HK-2 (cell line): ENCODE data around the gene NME5.
"Not testable (repeated sequence)": the region's sequence is repeated elsewhere in the genome, so short reads cannot be mapped to it uniquely, and the experiment has no call there.

ENCODE experiments used
- DNase-seq: peaks from one replicate; pipeline ENCODE4 v3.0.0-alpha.2; 2018; ENCODE audit not compliant: unreplicated experiment

NME5 gene

GRCh38 chr5:138078006-138078643, 61.1 kb downstream of the NME5 start:
- DNase-seq, result no peak

DNA sequence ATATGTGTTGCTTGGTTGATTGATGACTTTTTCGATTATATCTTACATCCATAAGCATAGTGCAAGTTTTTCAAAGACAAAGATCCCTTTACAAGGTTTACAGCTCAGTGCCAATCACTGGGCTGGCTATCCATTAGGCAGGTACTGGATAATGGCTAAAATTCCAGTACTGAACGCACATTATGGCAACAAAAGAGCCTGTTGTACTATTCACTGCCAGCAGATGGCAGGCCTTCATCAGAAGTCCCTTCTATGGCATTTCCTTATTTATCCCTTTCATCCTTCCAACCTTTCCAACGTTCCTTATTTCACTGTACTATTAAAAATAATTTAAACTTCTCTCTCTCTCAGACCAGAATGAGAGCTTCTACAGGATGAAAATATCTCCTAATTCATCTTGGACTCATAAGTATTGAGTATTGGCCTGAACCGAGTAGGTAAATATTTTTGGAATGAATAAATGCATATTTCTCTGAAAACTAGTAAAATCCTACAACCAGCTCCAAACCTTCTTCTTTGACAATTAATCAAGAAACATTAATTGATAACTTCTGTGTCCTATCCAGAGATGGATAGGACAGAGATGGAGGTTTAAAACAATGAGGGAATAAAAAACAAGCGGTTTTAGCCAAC, 62.0 kb downstream of the NME5 start:
- DNase-seq, result peak; percentile 8

DNA sequence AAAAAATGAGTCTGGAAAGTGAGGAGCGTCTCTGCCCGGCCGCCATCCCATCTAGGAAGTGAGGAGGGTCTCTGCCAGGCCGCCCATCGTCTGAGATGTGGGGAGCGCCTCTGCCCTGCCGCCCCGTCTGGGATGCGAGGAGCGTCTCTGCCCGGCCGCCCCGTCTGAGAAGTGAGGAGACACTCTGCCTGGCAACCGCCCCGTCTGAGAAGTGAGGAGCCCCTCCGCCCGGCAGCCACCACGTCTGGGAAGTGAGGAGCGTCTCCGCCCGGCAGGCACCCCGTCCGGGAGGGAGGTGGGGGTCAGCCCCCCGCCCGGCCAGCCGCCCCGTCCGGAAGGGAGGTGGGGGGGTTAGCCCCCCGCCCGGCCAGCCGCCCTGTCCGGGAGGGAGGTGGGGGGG, 69.2 kb downstream of the NME5 start:
- DNase-seq, result not testable (repeated sequence)

DNA sequence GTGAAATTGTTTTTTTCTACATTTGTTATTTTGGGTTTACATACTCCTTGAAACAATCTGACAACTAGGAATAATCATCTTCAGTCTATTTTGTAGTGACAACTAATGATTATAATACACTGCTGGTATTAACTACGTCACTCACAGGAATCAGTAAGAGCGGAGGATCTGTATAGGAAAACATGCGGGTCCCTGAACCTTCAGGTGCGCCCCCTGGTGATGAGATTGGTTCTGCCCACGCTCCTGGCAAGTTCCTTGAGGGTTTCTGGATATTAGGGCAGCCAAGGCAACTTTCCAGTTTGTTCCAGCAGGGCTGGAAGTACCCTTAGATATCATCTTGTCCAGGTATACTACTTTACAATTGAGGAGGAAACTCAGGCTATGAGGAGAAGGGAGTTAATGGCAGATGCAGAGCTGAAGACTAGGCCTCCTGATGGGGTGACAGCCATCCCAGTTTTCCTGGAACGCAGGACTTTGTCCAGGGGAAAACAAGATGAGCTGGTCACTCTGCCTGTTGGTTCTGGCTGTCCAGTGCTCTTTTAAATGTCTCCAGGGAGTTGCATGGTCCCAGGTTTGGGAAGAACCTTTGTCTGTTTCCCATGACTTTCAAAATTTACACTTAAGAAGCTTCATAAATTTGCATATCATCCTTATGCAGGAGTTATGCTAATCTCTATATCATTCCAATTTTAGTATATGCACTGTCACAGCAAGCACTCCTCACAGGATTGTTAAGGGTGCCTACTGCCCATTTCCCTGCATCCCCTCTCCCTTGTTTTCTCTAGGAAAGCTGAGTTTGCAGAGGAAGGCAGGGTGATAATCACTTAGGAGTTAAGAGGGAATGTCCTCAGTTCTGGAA, 70.3 kb downstream of the NME5 start:
- peak; percentile 57 for DNase-seq

DNA sequence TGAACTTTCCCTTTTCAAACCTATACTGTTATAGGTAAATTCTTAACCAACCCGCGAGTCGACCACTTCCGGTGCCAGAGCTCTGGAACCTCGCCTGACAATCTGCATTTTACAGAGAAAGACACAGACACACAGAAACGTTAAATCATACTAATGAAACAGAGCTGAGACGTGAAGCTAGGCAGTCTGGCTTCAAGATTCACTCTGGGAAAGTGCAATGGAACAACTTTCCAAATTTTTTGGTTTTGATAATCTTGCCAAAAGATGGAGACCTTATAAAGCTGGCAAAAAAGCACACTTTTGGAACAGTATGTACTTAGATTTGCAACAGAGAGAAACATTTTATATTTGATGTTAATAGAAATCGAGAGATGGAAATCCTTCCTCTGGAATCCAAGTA, 71.3 kb downstream of the NME5 start:
- no peak for DNase-seq
